Heart left ventricle (tissue), 16 donors: ENCODE results near the gene PDE10A. TPM values are rescaled to one million over a fixed set of nuclear protein-coding genes. Genes with fewer than 3 reads are reported as not detected.

ENCODE experiments used
- ATAC-seq, 4 donors: fragments of 200-7000 bp; cut with Tn5 transposase; one replicate each; pipeline ENCODE4 v1.9.1; 2020 to 2022; ENCODE audit warnings: moderate library complexity in 4 of 4, mild to moderate bottlenecking in 3 of 4, moderate number of reproducible peaks in 1 of 4
- DNase-seq, 5 donors: peaks; one replicate each; pipeline ENCODE4 v3.0.0-alpha.2; 2020
- H3K27ac ChIP-seq, 12 donors: fragments of 200-600 bp; sonication (generic) in 4 of 12; one replicate each; pipeline versions ENCODE4 v1.5.0 to v1.8.0; 2016 to 2022; ENCODE audit warnings: mild to moderate bottlenecking in 2 of 12
- H3K27me3 ChIP-seq, 9 donors: fragments of 200-600 bp; sonication (generic) in 2 of 9; one replicate each; pipeline versions ENCODE4 v1.5.1 to v1.8.0; 2016 to 2022; ENCODE audit warnings: mild to moderate bottlenecking in 3 of 9
- H3K36me3 ChIP-seq, 9 donors: fragments of 200-600 bp; sonication (generic) in 2 of 9; one replicate each; pipeline versions ENCODE4 v1.5.0 to v1.8.0; 2018 to 2022; ENCODE audit warnings: mild to moderate bottlenecking in 2 of 9
- H3K4me1 ChIP-seq, 12 donors: fragments of 200-600 bp; sonication (generic) in 4 of 12; one replicate each; pipeline versions ENCODE4 v1.5.0 to v1.8.0; 2016 to 2022; ENCODE audit warnings: mild to moderate bottlenecking in 3 of 12
- H3K4me3 ChIP-seq, 12 donors: fragments of 200-600 bp; sonication (generic) in 4 of 12; one replicate each; pipeline versions ENCODE4 v1.5.0 to v1.8.0; 2017 to 2022; ENCODE audit warnings: mild to moderate bottlenecking in 9 of 12, moderate library complexity in 4 of 12
- H3K9me3 ChIP-seq, 12 donors: fragments of 200-600 bp; sonication (generic) in 4 of 12; one replicate each; pipeline versions ENCODE4 v1.5.0 to v1.8.0; 2016 to 2022; ENCODE audit warnings: mild to moderate bottlenecking in 1 of 12
- CTCF ChIP-seq, 12 donors: fragments of 200-600 bp; sonication (generic) in 4 of 12; IDR thresholded peaks; one replicate each; pipeline versions ENCODE4 v1.5.0 to v1.8.0; 2018 to 2022; ENCODE audit warnings: antibody characterized with exemption in 12 of 12, mild to moderate bottlenecking in 5 of 12
- POLR2A ChIP-seq, 2 donors: fragments of 450-650 bp; IDR thresholded peaks; one replicate each; pipeline ENCODE4 v1.6.1; 2017; ENCODE audit warnings: antibody characterized with exemption in 2 of 2, mild to moderate bottlenecking in 2 of 2, moderate library complexity in 2 of 2
- WGBS, 4 donors: extraction: QIAGEN DNeasy Blood & Tissue Kit in 2 of 4; methylation state at CpG; one replicate each; pipeline versions ENCODE4 v1.1.5 to v1.1.7; 2013 to 2018; 5-methylcytosine and 5-hydroxymethylcytosine counted together
- intact Hi-C, 10 donors: fragments of 100-400 bp; cut with DNase I; formaldehyde crosslinking; loops; one replicate each; pipeline versions ENCODE4 v1.11.1 to v1.14.2; 2022
- polyA plus RNA-seq, 2 donors: library from polyadenylated mRNA; stranded (reverse); fragments of 200-250 nt; gene quantifications; one replicate each; pipeline ENCODE4 v1.2.3, GENCODE V29; 2013
- total RNA-seq, 9 donors: library from RNA; depleted of rRNA in 2 of 9; stranded (reverse); fragments of >200 nt in 2 of 9; fragmentation: NEBNext Ultra II Directional in 3 of 9; extraction: Animal tissue kit (Norgen Biotek cat#: 25700) in 3 of 9; gene quantifications; one replicate each; pipeline versions ENCODE4 v1.1.0 to v1.2.4, GENCODE V29; 2016 to 2023
- donor health status: ischemic (EF 13 %, LVEDD 7.1; RV severe dilation, severe dysfunction).
- donor health status: healthy with polysubstance abuse.
- donor health status: DM: no; HTN: yes; CAD: no.
- donor health status: DM: no; HTN: no; CAD: no.
- donor health status: ischemic (EF 25% LVEDD 6.9; RV normal size, moderate dysfunction).
- donor health status: ischemic (EF 25% LVEDD 5.7; RV mildly dilated, moderate dysfunction).
- donor health status: healthy.
- donor health status: DM: yes; HTN: yes; CAD: no.
- donor health status: ischemic (EF 35%, LVEDD 5.7; RV mildly dilated, moderate dysfunction).
- donor health status: nonischemic (EF 11% LVEDD 7.7; RV severe dilation, severe dysfunction).
- donor health status: DM: yes; HTN: yes; CAD: no.
- donor health status: PGD.
- donor health status: ischemic (EF 29% LVEDD 5.4; RV normal size, mild dysfunction).
- donor health status: nonischemic (EF 23%, LVEDD 6.1; RV moderate dilation, normal function).

Gene PDE10A
- total and polyA plus RNA-seq, 11 donors, result 4.2 to 22.4 (median 12.8) TPM

- Histone ChIP-seq H3K27ac (no peak overlapping the region), H3K9me3 (no peaks in the 10 kb centered on the region), H3K27me3 (no peaks in the 10 kb centered on the region), H3K4me3 (no peak overlapping the region), H3K36me3 (no peaks in the 10 kb centered on the region), H3K4me1 (peaks cover 0 to 5% (median 0%) of the 10 kb centered on the region in 12 donors)
- TF ChIP-seq POLR2A (IDR thresholded peaks at IDR 0.05) (no peak), CTCF (IDR thresholded peaks at IDR 0.05) (no peak)
- ATAC-seq (no peak), DNase-seq (no peak)
- 97 to 100% (median 99%) methylated on average over 4 of the region's 4 CpGs for WGBS, 4 donors
- intact Hi-C loops, result loop anchor here in 7 of 10 donors (5.0 to 10.0 kb wide), 6 partner anchors 219 to 284 kb away; partner anchors contain the start of gene PDE10A (in 5 of the 7)
Measured at GRCh38 chr6:165443462-165443861, 219.6 kb downstream of the PDE10A start.

GRCh38 chr6:165441181-165441580 is 221.9 kb downstream of the PDE10A start:
- ATAC-seq (no peak), DNase-seq (no peak)
- Histone ChIP-seq H3K9me3 (no peaks in the 10 kb centered on the region), H3K27ac (no peak overlapping the region), H3K4me3 (no peak overlapping the region), H3K4me1 (peaks cover 0 to 5% (median 0%) of the 10 kb centered on the region in 12 donors), H3K27me3 (no peaks in the 10 kb centered on the region), H3K36me3 (no peaks in the 10 kb centered on the region)
- TF ChIP-seq POLR2A (IDR thresholded peaks at IDR 0.05) (no peak), CTCF (IDR thresholded peaks at IDR 0.05) (no peak)
- WGBS, 4 donors, result 88 to 91% (median 91%) methylated on average over 2 of the region's 2 CpGs
- intact Hi-C loops, result loop anchor here (2.0 to 10.0 kb wide), 9 partner anchors 221 to 410 kb away; partner anchors contain the start of gene PDE10A (in 7 of the 10)

- no peaks in the 10 kb centered on the region for H3K9me3 ChIP-seq
- ATAC-seq, result peak in 2 of 4 donors; percentile 48 to 63
- H3K27ac ChIP-seq, result no peak overlapping the region
- H3K27me3 ChIP-seq, result no peaks in the 10 kb centered on the region
- intact Hi-C loops, result loop anchor here (2.0 to 10.0 kb wide), 11 partner anchors 222 to 665 kb away; partner anchors contain the start of gene PDE10A (in 8 of the 10)
- peaks cover 0 to 5% (median 0%) of the 10 kb centered on the region in 12 donors for H3K4me1 ChIP-seq
- WGBS, 4 donors, result 39 to 47% (median 43%) methylated on average over 4 of the region's 4 CpGs
- no peak overlapping the region for H3K4me3 ChIP-seq
- DNase-seq, result no peak
- peaks cover 0 to under 1% (median 0%) of the 10 kb centered on the region in 9 donors for H3K36me3 ChIP-seq
- TF ChIP-seq POLR2A (IDR thresholded peaks at IDR 0.05), result no peak
- peak; percentile 49 to 78 (median 68) for TF ChIP-seq CTCF (IDR thresholded peaks at IDR 0.05)
Measured at GRCh38 chr6:165439928-165440554, 223.0 kb downstream of the PDE10A start.

- no peaks in the 10 kb centered on the region for H3K4me1 ChIP-seq
- intact Hi-C loops, result no loop called here
- DNase-seq (no peak), ATAC-seq (no peak)
- 92 to 98% (median 94%) methylated on average over 2 of the region's 2 CpGs for WGBS, 4 donors
- no peak overlapping the region for H3K4me3 ChIP-seq
- H3K9me3 ChIP-seq, result peaks cover 0 to 9% (median 0%) of the 10 kb centered on the region in 12 donors
- H3K27ac ChIP-seq, result no peak overlapping the region
- no peaks in the 10 kb centered on the region for H3K27me3 ChIP-seq
- TF ChIP-seq CTCF (IDR thresholded peaks at IDR 0.05), result no peak
- TF ChIP-seq POLR2A (IDR thresholded peaks at IDR 0.05), result no peak
- peaks cover 0 to 33% (median 4%) of the 10 kb centered on the region in 9 donors for H3K36me3 ChIP-seq
Measured at GRCh38 chr6:165426892-165427291, 236.1 kb downstream of the PDE10A start.
